IPS DF 4.7 (cell line): ENCODE results near the gene ANP32A.
"Not testable (repeated sequence)": the region's sequence is repeated elsewhere in the genome, so short reads cannot be mapped to it uniquely, and the experiment has no call there.

Experiments used
- DNase-seq: peaks from one replicate; pipeline ENCODE4 v3.0.0-alpha.2; 2013; ENCODE audit warnings: low spot score; ENCODE audit errors: extremely low read depth

ANP32A gene

DNA sequence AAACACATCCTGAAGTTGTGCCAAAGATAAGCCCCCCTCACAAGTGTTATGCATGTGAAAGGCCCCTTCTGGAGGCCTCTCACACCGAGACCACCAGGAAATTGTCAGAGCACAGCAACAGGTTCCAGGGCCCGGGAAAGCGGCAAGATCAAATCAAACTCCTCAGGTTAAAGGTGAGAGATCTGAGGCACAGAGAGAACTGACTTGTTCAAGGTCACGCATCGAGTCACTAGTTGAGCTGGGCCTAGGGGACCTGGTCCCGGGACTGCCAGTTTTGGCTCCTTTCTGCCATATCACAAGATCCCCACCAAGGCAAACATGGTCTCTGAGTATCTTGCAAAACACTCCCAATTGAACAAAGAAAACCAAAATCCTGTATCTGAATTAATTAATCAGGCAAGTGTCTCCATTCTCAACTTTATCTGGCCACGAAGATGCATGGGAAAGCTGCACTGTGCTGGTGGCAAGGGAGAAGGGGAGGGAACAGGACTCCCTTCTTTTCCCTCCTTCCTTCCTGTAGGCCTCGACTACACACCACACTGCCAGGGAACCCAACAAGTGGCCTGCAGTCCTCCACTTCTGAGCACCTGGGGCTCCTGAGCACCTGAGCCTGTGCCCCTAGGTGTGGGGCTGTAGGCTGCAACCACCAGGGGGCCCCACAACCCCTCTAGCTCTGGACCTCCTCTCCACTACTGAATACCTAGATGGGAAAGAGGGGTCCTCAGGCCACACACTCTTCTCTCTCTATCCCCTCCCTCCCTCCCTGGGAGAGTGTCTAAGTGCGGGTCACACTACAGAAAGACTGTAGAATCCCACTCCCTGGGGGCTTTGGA lies 37.3 kb downstream of the ANP32A start:
- peak; percentile 36 for DNase-seq

DNA sequence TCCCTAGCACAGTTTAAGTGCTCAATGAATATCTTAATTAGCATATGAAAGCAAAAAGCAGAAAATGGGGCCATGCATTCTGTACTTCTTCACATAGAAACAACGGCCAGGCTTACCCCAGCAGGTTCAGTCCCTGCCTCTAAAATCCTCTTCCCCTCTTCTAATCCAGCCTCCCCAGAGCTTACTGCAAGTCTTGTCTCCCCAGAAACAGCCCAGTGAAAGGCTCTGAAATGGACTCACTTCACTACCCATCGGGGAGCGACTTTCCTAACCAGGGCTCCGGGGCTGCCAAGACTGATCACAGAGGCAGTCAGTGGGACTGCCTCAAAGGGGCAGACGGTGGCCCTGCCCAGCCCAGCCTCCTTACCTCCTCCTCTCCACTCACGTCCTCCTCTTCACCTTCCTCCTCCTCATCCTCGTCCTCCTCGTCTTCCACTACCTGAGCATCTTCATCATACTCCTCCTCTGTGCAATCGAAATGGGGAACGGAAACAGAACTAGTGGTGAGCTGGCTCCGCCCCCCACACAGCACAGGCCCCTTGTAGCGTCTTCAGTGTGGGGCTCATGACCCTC lies 38.0 kb downstream of the ANP32A start:
- DNase-seq: no peak

DNA sequence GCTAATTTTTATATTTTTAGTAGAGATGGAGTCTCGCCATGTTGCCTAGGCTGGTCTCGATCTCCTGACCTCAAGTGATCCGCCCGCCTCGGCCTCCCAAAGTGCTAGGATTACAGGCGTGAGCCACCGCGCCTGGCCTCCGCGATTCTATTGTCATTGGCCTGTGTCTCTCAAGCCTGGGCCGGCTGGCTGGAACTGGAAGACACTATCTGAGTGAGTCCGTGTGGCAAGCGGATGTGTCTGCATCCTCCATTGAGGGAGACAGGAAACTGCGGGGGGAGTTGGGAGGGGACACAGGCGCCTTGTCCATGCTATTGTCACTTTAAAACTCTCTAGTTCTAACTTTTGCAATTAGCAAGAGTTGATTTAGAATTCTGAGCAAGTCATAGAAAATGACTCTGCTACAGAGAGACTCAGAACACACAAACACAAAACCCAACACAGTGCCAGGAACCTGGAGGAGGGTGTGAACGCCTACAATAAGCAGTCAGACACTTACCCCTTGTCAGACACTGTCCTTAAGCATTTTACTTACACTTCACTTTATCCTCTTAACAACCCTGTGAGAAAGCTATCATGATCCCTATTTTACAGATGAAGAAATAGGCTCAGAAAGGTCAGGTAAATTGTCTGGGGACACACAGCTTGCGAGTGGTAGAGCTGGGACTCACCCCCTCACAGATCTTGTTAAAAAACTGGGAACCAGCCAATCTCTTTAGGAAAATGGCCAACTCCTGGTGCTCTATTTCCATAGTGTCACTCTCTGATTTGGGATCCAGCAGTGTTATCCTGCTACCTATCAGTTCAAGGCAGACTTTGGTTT lies 38.7 kb downstream of the ANP32A start:
- DNase-seq: no peak

DNA sequence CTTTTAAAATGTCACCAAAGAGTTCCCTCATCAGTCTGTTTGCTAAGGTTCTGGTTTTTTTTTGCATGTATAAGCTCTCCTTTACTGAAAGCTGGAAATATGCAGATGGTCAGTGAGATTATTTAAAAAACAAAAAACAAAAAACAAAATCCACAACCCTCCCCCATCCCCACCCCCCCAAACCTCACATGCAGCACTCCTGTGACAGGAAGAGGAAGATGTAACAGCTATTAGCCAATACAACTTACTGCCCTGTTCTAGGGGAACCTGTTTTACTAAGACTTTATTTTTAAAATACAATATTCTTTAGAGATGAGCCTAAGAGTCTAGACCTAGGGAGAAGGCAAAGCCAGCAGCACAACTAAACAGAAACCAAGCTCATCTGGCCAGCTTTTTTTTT lies 39.5 kb downstream of the ANP32A start:
- DNase-seq: no peak

DNA sequence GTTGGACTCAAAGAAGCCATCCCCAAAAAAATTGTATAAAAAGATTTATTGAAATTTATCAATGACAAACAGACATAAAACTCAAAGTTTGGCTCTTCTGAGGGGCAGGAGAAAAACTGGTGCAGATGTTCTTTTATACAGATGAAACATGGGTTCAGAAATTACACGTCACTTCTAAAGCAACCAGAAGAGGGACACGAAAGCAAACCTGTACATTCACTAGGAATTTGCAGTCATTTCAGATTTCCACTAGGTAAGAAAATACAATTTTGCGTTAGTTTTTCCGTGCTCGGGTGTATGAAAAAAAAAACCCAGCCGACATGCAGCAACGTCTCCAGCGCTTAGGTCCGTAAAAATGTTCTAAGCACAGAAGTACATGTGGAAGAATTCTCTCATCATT lies 41.8 kb downstream of the ANP32A start:
- no peak for DNase-seq

DNA sequence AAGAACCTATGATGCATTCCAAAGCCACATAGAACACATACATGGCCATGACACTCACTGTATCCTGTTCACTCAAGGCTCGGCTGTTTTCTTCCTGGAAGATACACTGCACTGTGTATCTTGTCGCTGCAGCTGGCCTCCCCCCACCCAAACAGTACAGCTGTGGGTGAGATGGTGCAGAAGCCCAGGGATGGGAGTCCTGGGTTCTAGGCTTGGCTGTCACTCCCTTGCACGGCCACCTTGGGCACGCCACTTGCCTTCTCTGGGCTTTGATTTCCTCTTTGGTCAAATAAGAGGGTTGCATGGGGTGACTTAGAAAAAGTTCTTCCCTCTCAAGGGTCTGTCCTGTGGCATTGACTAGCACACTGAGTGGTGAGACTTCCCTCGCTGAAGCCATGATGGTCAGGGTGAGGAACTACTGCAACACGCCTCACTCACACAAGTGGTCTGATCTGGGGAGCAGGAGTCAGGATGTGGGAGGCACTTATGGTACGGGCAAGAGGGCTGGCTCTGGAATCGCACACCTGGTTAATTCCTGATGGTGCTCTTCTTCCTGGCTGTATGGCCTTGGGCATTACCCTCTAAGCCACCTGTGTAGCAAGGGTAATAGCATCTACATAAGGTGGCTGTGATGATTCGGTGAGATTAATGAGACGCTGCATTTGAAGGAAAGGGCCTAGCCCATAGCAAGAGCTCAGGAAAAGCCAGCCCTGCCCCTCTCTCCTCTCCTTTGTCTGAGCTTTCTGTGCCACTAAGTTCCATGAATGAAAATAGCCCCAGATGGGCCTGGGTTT lies 44.0 kb downstream of the ANP32A start:
- no peak for DNase-seq

DNA sequence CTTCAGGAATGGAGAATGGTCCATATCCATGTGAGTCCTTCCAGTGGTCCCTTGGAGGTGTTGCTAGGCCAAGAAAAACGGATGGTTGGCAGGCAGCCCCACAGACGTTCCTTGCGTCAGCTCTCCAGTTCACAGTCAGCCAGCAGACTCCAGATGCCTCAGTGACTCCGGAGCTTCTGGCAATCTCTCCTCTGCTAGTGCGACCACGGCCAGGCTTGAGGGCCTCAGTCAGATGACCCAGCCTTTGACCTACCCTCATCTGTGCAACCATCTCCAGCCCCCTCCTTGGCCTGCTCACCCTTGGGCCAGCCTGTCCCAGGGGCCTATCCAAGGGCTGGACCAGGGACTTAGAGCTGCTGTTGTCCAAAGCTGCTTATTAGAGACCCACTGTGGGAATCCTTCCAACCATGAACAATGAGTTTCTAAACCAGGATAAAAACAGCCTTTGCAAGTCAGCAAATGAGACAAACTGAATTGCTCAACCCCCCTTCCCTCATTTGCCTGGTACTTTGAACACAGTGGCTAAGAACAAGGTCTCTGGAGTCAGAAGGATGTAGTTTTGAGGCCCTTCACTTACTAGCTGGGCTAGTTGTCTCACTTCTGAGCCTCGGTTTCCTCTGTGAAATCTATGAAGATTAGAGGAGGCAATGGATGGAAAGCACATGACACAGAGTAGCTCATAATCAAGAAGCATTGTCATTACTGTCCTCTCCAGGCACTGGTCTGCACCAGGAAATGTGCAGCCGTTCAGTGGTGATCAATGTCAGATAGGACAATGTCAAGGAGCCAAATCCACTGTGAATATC lies 44.8 kb downstream of the ANP32A start:
- no peak for DNase-seq

DNA sequence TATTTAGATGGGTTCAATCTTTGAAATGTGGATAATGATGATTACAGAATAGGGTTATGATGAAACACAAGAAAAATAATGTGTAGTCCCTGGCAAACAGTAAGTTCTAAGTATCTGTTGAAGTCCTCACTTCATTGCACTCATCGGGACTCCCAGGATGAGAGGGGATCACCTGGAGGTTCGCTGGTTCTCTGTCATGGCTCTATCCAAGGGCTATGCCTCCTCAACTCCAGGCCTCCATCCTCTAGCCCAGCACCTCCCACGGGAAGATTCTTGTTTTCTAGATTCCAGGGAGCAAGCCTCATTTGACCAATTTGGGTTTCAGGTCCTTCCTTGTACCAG lies 45.5 kb downstream of the ANP32A start:
- no peak for DNase-seq

DNA sequence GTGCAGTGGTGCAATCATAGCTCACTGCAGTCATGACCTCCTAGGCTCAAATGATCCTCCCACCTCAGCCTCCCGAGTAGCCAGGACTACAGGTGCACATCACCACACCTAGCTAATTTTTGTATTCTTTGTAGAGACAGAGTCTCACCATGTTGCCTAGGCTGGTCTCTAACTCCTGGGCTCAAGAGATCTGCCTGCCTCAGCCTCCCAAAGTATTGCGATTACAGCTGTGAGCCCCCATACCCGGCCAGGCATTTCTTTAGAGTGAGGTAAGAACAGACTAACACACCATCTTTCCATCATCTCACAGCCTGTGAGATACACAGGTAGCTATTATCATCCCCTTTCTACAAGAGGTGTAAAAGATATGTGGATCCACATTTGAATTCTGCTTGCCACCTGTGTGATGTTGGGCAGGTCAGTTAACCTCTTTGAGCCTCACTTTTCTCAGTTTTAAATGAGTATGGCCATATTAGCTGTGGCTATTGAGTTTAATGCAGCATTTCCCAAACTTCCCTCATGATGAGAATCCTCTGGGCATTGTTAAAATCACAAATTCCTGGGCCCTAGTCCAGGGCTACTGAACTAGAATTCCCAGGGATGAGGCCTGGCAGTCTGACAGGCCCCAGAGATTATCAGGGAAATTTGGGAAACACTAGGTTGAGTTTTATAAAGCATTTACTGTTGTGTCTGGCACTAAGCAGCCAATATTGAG lies 46.0 kb downstream of the ANP32A start:
- DNase-seq: no peak

DNA sequence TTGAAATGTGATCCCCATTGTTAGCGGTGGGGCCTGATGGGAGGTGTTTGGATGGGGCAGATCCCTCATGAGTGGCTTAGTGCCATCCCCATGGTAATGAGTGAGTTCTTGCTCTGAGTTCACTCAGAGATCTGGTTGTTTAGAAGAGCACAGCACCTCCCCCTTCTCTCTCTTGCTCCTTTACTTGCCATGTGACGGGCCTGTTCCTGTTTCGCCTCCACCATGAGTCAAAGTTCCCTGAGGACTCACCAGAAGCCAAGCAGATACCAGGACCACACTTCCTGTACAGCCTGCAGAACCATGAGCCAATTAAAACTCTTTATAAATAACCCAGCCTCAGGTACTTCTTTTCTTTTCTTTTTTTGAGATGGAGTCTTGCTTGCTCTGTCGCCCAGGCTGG lies 46.6 kb downstream of the ANP32A start:
- no peak for DNase-seq

DNA sequence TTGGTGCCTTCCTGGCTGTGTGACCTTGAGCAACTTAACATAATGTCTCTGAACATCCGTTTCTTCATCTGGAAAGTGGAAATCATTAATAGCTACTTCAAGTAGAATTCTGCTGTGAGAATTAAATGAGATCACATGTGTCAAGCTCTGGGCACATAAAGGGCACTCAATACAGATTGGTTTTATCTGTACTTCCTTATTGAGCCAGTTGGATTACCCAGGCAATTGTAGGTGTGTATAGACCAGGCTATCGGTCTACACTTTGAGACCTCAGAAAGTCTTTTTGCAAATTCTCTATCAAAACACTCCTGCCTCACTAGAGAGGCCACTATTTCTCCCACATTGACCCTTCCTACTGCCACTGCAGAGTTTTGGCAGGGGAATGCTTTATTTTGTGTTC lies 47.7 kb downstream of the ANP32A start:
- DNase-seq: no peak

DNA sequence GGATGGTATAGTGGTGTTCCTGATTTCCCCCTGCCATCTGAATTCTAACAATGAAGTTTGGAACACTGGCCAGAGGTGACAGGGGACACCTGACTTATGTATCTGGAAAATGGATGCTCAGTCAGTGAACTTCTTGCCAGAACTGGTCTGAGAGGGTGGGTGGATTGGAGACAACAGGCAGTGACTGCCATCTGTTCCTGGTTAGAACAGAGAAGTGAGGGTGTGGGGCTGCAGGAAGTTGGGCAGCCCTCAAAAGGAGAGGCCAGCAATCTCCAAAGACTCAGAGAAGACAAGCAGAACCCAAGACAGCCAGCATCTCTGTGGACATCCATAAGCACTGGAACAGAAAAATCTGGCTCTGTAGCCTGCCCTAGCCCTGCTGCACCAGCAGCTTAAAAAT lies 50.5 kb downstream of the ANP32A start:
- no peak for DNase-seq

DNA sequence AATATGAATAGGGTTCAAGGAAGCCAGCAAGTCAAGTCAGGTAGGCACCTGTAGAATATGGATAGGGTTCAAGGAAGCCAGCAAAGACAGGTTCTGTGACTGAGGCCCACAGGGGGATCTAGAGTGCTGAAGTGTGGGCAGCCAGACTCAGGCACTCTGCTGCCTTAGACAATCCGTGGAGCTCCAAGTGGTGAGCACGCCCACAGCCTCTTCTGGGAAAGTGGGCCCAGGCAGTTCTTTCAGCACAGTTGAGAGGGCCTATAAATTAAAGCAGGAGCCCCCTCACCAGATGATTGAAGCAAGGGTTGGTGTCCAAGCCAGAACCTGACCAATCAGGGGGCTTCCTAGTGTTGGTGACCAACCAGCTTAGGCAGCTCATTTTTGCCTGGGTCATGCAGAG lies 51.0 kb downstream of the ANP32A start:
- DNase-seq: no peak

DNA sequence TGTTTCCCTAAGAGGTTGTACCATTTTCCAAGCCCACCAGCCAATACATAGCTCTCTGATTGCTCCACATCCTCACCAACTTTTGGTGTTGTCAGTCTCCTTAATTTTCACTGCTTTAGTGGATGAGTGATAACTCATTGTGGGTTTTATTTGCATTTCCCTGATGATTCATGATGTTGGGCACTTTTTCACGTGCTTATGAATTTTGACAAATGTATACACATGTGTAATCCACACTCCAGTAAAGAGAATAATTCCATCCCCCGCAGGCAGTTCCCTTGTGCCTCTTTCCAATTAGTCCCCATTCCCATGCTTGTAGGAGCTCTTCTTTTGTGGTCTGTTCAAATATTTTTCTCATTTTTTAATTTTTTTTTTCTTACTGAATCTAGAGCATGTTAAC lies 52.4 kb downstream of the ANP32A start:
- no peak for DNase-seq

DNA sequence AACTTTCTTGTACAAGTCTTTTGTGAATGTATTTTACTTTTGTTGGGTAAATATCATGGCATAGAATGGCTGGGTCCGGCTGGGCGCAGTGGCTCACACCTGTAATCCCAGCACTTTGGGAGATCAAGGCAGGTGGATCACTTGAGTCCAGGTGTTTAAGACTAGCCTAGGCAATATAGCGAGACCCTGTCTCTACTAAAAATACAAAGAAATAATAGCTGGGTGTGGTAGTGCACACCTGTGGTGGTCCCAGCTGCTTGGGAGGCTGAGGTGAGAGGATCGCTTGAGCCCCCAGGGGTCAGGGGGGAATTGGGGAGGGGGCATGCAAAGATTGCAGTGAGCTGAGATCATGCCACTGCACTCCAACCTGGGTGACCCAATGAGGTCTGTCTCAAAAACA lies 52.9 kb downstream of the ANP32A start:
- no peak for DNase-seq

DNA sequence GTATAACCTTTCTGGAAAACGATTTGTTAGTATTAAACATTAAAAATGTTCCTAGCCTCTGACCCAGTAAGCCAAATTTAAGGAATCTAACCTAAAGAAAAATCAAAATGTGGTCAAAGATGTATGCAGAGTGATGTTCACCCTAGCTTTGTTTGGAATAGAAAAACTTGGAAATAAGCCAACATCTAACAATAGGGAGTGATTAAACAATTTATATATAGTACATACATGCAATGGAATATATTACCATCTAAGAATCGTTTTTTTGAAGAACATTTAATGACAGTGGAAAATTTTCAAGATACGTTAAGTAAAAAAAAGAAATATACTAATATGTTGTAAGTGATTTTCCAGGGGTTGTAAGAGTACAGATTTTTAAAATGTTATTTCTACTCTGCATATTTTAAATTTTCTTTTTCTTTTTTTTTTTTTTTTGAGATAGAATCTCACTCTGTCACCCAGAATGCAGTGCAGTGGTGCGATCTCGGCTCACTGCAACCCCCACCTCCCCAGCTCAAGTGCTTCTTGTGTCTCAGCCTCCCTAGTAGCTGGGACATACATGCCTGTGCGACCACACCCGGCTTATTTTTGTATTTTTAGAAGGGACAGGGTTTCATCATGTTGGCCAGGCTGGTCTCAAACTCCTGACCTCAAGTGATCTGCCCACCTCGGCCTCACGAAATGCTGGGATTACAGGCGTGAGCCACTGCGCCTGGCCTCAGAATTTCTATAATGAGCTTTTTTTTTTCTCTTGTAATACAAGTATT lies 54.9 kb downstream of the ANP32A start:
- DNase-seq: no peak

DNA sequence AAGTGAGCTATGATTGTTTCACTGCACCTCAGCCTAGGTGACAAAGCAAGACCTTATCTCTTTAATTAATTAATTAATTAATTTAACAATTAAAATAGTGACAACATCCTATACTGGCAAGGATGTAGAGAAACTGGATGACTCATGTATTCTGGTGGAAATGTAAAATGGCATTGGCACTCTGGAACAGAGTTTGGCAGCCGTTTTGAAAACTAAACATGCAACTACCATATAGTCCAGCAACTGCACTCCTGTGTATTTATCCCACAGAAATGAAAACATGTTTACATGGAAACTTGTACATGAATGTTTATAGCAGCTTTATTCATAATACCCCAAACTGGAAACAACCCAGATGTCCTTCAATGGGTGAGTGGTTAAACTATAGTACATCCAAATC lies 56.6 kb downstream of the ANP32A start:
- no peak for DNase-seq

DNA sequence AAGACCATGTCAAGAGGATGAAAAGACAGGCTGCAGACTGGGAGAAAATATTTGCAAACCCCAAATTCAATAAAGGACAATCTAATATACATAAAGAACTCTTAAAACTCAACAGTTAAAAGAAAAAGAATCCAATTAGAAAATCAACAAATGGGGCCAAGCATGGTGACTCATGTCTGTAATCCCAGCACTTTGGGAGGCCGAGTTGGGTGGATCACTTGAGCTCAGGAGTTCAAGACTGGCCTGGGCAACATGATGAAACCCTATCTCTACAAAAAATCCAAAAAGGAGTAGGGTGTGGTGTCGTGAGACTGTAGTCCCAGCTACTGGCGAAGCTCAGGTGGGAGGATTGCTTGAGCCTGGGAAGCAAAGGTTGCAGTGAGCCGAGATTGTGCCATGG lies 57.6 kb downstream of the ANP32A start:
- DNase-seq: no peak

DNA sequence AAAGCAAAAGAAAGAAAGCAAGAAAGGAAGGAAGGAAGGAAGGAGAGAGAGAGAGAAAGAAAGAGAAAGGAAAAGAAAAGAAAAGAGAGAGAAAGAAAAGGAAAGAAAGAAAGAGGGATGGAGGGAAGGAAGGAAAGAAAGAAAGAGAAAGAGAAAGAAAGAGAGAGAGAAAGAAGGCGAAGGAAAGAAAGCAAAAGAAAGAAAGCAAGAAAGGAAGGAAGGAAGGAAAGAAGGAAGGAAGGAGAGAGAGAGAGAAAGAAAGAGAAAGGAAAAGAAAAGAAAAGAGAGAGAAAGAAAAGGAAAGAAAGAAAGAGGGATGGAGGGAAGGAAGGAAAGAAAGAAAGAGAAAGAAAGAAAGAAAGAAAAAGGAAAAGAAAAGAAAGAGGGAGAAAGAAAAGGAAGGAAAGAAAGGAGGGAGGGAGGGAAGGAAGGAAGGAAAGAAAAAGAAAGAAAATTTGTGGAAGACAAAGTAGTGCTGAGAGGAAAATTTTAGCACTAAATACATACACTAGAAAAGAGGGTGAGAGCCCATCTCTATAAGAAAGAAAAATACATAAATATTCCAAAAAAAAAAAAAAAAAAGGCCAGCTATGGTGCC lies 60.6 kb downstream of the ANP32A start:
- not testable (repeated sequence) for DNase-seq
